Right atrium auricular region (tissue), 2 donors: Measurements from ENCODE around the gene SETD6. TPM values are rescaled to one million over a fixed set of nuclear protein-coding genes. Genes with fewer than 3 reads are reported as not detected.

Experiments used
- DNase-seq: peaks from one replicate; pipeline ENCODE4 v3.0.0-alpha.2; 2019; ENCODE audit warnings: low spot score
- H3K27ac ChIP-seq, 2 donors: fragments of 200-600 bp; sonication (generic); 1 replicate in 1 of 2; 2 replicates in 1 of 2; pipeline ENCODE4 v1.5.1; 2016 to 2019
- H3K27me3 ChIP-seq, 2 donors: fragments of 200-600 bp; sonication (generic); one replicate each; pipeline versions ENCODE4 v1.5.1 to v1.6.0; 2017 to 2019
- H3K36me3 ChIP-seq: fragments of 200-600 bp; sonication (generic); one replicate; pipeline ENCODE4 v1.5.1; 2016
- H3K4me1 ChIP-seq, 2 donors: fragments of 200-600 bp; sonication (generic); one replicate each; pipeline versions ENCODE4 v1.5.1 to v1.6.0; 2017 to 2019
- H3K4me3 ChIP-seq, 2 donors: fragments of 200-600 bp; sonication (generic); 1 replicate in 1 of 2; 2 replicates in 1 of 2; pipeline ENCODE4 v1.5.1; 2017 to 2019; ENCODE audit warnings: mild to moderate bottlenecking in 1 of 2, moderate library complexity in 1 of 2
- H3K9me3 ChIP-seq, 2 donors: fragments of 200-600 bp; sonication (generic); one replicate each; pipeline ENCODE4 v1.5.1; 2019
- CTCF ChIP-seq, 2 donors: fragments of 200-600 bp; sonication (generic); IDR thresholded peaks; one replicate each; pipeline ENCODE4 v1.5.1; 2019; ENCODE audit warnings: antibody characterized with exemption in 2 of 2
- total RNA-seq, 2 donors: library from RNA; depleted of rRNA; stranded (reverse); fragments of >200 nt; gene quantifications; one replicate each; pipeline ENCODE4 v1.1.0, GENCODE V29; 2016

SETD6 gene
- total RNA-seq, 2 donors from 2014 or later: 11.9 to 12.9 TPM

- peak within 1 kb of the TSS; percentile 9 to 35 for H3K4me3 ChIP-seq
- no peaks in the 10 kb centered on the region for H3K27me3 ChIP-seq
- H3K9me3 ChIP-seq: no peaks in the 10 kb centered on the region
- peak within 1 kb of the TSS in 1 of 2 donors; percentile 26 for H3K27ac ChIP-seq
- H3K36me3 ChIP-seq: peaks cover 8% of the 10 kb centered on the region
- no peak for TF ChIP-seq CTCF (IDR thresholded peaks at IDR 0.05)
- DNase-seq: no peak
- peaks cover 0 to 38% of the 10 kb centered on the region in 2 donors for H3K4me1 ChIP-seq
These were observed 15.5 kb upstream of the SETD6 start, which contains the start of gene NDRG4 for GRCh38 chr16:58499615-58500351. Gene NDRG4, plus strand, starts transcription at chr16:58500143. Its CDS starts 106 bp downstream, at chr16:58500249.

DNA sequence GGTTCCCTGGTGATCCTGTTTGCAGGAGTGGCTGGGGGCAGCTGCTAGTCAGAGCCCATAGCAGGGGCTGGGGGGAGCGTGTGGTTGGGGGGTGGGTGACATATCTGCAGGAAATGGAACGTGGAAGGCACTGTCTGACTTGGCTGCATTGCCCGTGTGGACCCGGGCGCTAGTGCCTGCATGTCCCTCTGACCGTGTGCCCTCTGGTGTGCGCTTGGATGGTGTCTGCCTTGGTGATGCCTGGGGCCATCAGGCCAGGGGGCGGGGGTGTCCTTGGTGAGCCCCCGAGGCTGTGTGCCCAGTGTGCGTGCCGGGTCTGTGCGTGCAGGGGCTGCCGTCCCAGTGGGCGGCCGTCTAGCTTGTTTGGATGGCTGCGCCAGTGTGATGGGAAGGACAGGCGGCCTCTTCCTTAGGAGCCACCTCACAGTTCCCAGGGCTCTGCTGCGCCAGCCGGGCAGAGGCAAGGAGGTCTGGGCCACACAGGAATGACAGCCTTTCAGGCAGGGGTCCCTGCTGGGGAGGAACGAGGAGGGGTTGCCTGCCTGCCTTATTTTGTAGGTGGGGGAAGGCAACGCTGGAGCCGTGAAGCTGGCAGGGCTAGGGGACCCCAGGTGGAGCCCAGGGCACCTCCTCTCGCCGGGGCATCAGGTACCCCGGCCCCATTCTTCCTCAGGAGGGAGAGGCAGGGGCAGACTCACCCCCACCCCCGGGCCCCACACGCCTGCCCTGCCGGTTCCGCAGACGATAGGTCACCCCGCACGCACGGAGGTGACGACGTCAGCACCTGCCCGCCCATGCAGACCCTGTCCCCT lies 14.7 kb upstream of the SETD6 start:
- Histone ChIP-seq H3K4me3 (peak overlapping the region; percentile 9 to 35), H3K4me1 (peaks cover 0 to 30% of the 10 kb centered on the region in 2 donors), H3K27me3 (no peaks in the 10 kb centered on the region), H3K9me3 (no peaks in the 10 kb centered on the region), H3K36me3 (peaks cover 8% of the 10 kb centered on the region), H3K27ac (peak overlapping the region in 1 of 2 donors; percentile 26)
- TF ChIP-seq CTCF (IDR thresholded peaks at IDR 0.05): no peak
- no peak for DNase-seq

GRCh38 chr16:58501242-58502131 lies 13.8 kb upstream of the SETD6 start:
- Histone ChIP-seq H3K9me3 (no peaks in the 10 kb centered on the region), H3K4me1 (peaks cover 0 to 21% of the 10 kb centered on the region in 2 donors), H3K36me3 (peaks cover 14% of the 10 kb centered on the region), H3K27me3 (no peaks in the 10 kb centered on the region), H3K4me3 (peak overlapping the region; percentile 9 to 35), H3K27ac (peak overlapping the region in 1 of 2 donors; percentile 26)
- no peak for DNase-seq
- TF ChIP-seq CTCF (IDR thresholded peaks at IDR 0.05): no peak

- Histone ChIP-seq H3K4me1 (peaks cover 0 to 20% of the 10 kb centered on the region in 2 donors), H3K27me3 (no peaks in the 10 kb centered on the region), H3K9me3 (no peaks in the 10 kb centered on the region), H3K4me3 (no peak overlapping the region), H3K27ac (peak overlapping the region in 1 of 2 donors; percentile 26), H3K36me3 (peaks cover 23% of the 10 kb centered on the region)
- no peak for TF ChIP-seq CTCF (IDR thresholded peaks at IDR 0.05)
- no peak for DNase-seq
These were observed 12.9 kb upstream of the SETD6 start for GRCh38 chr16:58502217-58502921.
